Medulla oblongata (tissue), 1 donor: ENCODE measurements around the gene GLT6D1.
"Not testable (repeated sequence)": the region's sequence is repeated elsewhere in the genome, so short reads cannot be mapped to it uniquely, and the experiment has no call there.

Experiments used
- DNase-seq: peaks from one replicate; pipeline ENCODE4 v3.0.0-alpha.2; 2015; ENCODE audit errors: extremely low spot score

Gene GLT6D1

GRCh38 chr9:135639196-135639595 is at the start of gene GLT6D1:
GLT6D1 (minus strand) TSS chr9:135639540; CDS start chr9:135639187, 353 bp downstream.
- no peak for DNase-seq

- no peak for DNase-seq
Observed at GRCh38 chr9:135689011-135689410, 49.7 kb upstream of the GLT6D1 start.

GRCh38 chr9:135687216-135687615 is 47.9 kb upstream of the GLT6D1 start:
- DNase-seq, result no peak

GRCh38 chr9:135684691-135685090 is 45.4 kb upstream of the GLT6D1 start:
- no peak for DNase-seq

GRCh38 chr9:135683401-135684034 is 44.2 kb upstream of the GLT6D1 start:
- DNase-seq, result no peak

GRCh38 chr9:135681161-135681560 is 41.8 kb upstream of the GLT6D1 start:
- DNase-seq, result no peak

- no peak for DNase-seq
Observed at GRCh38 chr9:135680056-135680455, 40.7 kb upstream of the GLT6D1 start.

GRCh38 chr9:135678236-135679017 is 39.1 kb upstream of the GLT6D1 start:
- DNase-seq, result no peak

GRCh38 chr9:135677641-135678168 is 38.4 kb upstream of the GLT6D1 start:
- DNase-seq, result no peak

GRCh38 chr9:135676891-135677290 is 37.6 kb upstream of the GLT6D1 start:
- DNase-seq, result no peak

- no peak for DNase-seq
Observed at GRCh38 chr9:135674977-135675376, 35.6 kb upstream of the GLT6D1 start.

GRCh38 chr9:135673941-135674340 is 34.6 kb upstream of the GLT6D1 start:
- DNase-seq, result no peak

- DNase-seq, result not testable (repeated sequence)
Observed at GRCh38 chr9:135672786-135673185, 33.4 kb upstream of the GLT6D1 start.

GRCh38 chr9:135671591-135672041 is 32.3 kb upstream of the GLT6D1 start:
- no peak for DNase-seq

GRCh38 chr9:135670721-135671590 is 31.6 kb upstream of the GLT6D1 start:
- DNase-seq, result no peak

- no peak for DNase-seq
Observed at GRCh38 chr9:135669616-135670285, 30.4 kb upstream of the GLT6D1 start.

GRCh38 chr9:135669018-135669417 is 29.7 kb upstream of the GLT6D1 start:
- not testable (repeated sequence) for DNase-seq

GRCh38 chr9:135667463-135668001 is 28.2 kb upstream of the GLT6D1 start:
- no peak for DNase-seq

GRCh38 chr9:135666534-135667462 is 27.5 kb upstream of the GLT6D1 start:
- no peak for DNase-seq

- no peak for DNase-seq
Observed at GRCh38 chr9:135665795-135666189, 26.5 kb upstream of the GLT6D1 start.
